HEK293 (cell line): ENCODE data around the gene ENOX2.

Experiments
- CTCF ChIA-PET: fragments of 350-600 bp; formaldehyde crosslinking; extraction: SDS; loops from one replicate; lab custom pipeline; 2021; ENCODE audit warnings: antibody characterized with exemption; lab: Yijun Ruan, JAX
- POLR2A ChIA-PET: fragments of 300-600 bp; formaldehyde crosslinking; extraction: SDS; loops from one replicate; lab custom pipeline; 2020; ENCODE audit warnings: antibody characterized with exemption, inconsistent platforms; lab: Yijun Ruan, JAX
- H3K27ac ChIP-seq: fragments of 200-500 bp; sonication (Bioruptor generic); 2 replicates; pipeline ENCODE4 v1.5.1; 2014; ENCODE audit warnings: low read depth, low read length, control low read depth, inconsistent platforms; ENCODE audit errors: extremely low read depth
- H3K36me3 ChIP-seq, 2 experiments: fragments of 200-500 bp in 1 of 2; sonication (Bioruptor generic) in 1 of 2; 1 replicate in 1 of 2; 2 replicates in 1 of 2; pipeline ENCODE4 v1.5.1; 2014 to 2017; ENCODE audit warnings: inconsistent platforms in 2 of 2, low read length in 2 of 2; ENCODE audit not compliant: control insufficient read depth in 2 of 2, insufficient read depth in 1 of 2
- H3K4me1 ChIP-seq: fragments of 200-500 bp; sonication (Bioruptor generic); 2 replicates; pipeline ENCODE4 v1.5.1; 2014; ENCODE audit warnings: mild to moderate bottlenecking, low read length, inconsistent platforms; ENCODE audit not compliant: control insufficient read depth, insufficient read depth
- H3K4me3 ChIP-seq: 2 replicates; pipeline ENCODE4 v1.5.1; 2011; ENCODE audit warnings: low read depth, mild to moderate bottlenecking, control low read depth, low read length, moderate library complexity
- H3K9me3 ChIP-seq: fragments of 200-500 bp; sonication (Bioruptor generic); 2 replicates; pipeline ENCODE4 v1.5.1; 2014; ENCODE audit warnings: low read depth, low read length, inconsistent platforms; ENCODE audit not compliant: control insufficient read depth, insufficient read depth
- KLF8 ChIP-seq: fragments of 450-650 bp; formaldehyde crosslinking; IDR thresholded peaks from 2 replicates; pipeline ENCODE4 v1.5.1; 2016; ENCODE audit warnings: missing biosample characterization, missing genetic modification characterization
- MZF1 ChIP-seq: fragments of 450-650 bp; formaldehyde crosslinking; IDR thresholded peaks from 2 replicates; pipeline ENCODE4 v1.5.1; 2017; ENCODE audit warnings: missing biosample characterization, missing genetic modification characterization, borderline replicate concordance
- PBX3 ChIP-seq: sonication (generic); formaldehyde crosslinking; IDR thresholded peaks from 2 replicates; pipeline ENCODE4 v1.8.1; 2022; ENCODE audit warnings: mild to moderate bottlenecking, moderate library complexity, missing genetic modification reagents
- PRDM6 ChIP-seq: fragments of 450-650 bp; formaldehyde crosslinking; IDR thresholded peaks from 2 replicates; pipeline ENCODE4 v1.5.1; 2017; ENCODE audit warnings: missing biosample characterization, missing genetic modification characterization
- RBAK ChIP-seq: fragments of 450-650 bp; formaldehyde crosslinking; IDR thresholded peaks from 2 replicates; pipeline ENCODE4 v1.5.1; 2016; ENCODE audit warnings: missing biosample characterization, missing genetic modification characterization
- SALL2 ChIP-seq: fragments of 450-650 bp; formaldehyde crosslinking; IDR thresholded peaks from 2 replicates; pipeline ENCODE4 v1.5.0; 2017; ENCODE audit warnings: missing biosample characterization, mild to moderate bottlenecking, missing genetic modification characterization, borderline replicate concordance
- YY1 ChIP-seq: fragments of 450-650 bp; formaldehyde crosslinking; IDR thresholded peaks from 2 replicates; pipeline ENCODE4 v1.5.1; 2018; ENCODE audit warnings: missing biosample characterization, missing genetic modification characterization
- ZBTB1 ChIP-seq: fragments of 450-650 bp; formaldehyde crosslinking; IDR thresholded peaks from 2 replicates; pipeline ENCODE4 v1.5.1; 2016; ENCODE audit warnings: missing biosample characterization, missing genetic modification characterization
- ZFP69B ChIP-seq: fragments of 450-650 bp; formaldehyde crosslinking; IDR thresholded peaks from 2 replicates; pipeline ENCODE4 v1.5.1; 2016; ENCODE audit warnings: missing biosample characterization, missing genetic modification characterization
- ZNF138 ChIP-seq: fragments of 450-650 bp; formaldehyde crosslinking; IDR thresholded peaks from 2 replicates; pipeline ENCODE4 v1.5.1; 2016; ENCODE audit warnings: missing biosample characterization, missing genetic modification characterization, borderline replicate concordance
- ZNF16 ChIP-seq: fragments of 450-650 bp; formaldehyde crosslinking; IDR thresholded peaks from 2 replicates; pipeline ENCODE4 v1.5.1; 2016; ENCODE audit warnings: low read depth, missing biosample characterization, missing genetic modification characterization
- ZNF202 ChIP-seq: fragments of 450-650 bp; formaldehyde crosslinking; IDR thresholded peaks from 2 replicates; pipeline ENCODE4 v1.5.1; 2016; ENCODE audit warnings: missing biosample characterization, missing genetic modification characterization, borderline replicate concordance
- ZNF211 ChIP-seq: fragments of 450-650 bp; formaldehyde crosslinking; IDR thresholded peaks from 2 replicates; pipeline ENCODE4 v1.5.1; 2016; ENCODE audit warnings: low read depth, missing biosample characterization, missing genetic modification characterization
- ZNF324 ChIP-seq: fragments of 450-650 bp; formaldehyde crosslinking; IDR thresholded peaks from 2 replicates; pipeline ENCODE4 v1.5.1; 2016; ENCODE audit warnings: missing biosample characterization, missing genetic modification characterization
- ZNF335 ChIP-seq: fragments of 450-650 bp; formaldehyde crosslinking; conservative IDR thresholded peaks from 2 replicates; pipeline ENCODE4 v1.5.1; 2016; ENCODE audit warnings: missing biosample characterization, missing genetic modification characterization
- ZNF501 ChIP-seq: fragments of 450-650 bp; formaldehyde crosslinking; IDR thresholded peaks from 2 replicates; pipeline ENCODE4 v1.5.1; 2016; ENCODE audit warnings: missing biosample characterization, missing genetic modification characterization
- ZNF521 ChIP-seq: fragments of 450-650 bp; formaldehyde crosslinking; IDR thresholded peaks from 2 replicates; pipeline ENCODE4 v1.5.1; 2017; ENCODE audit warnings: missing biosample characterization, mild to moderate bottlenecking, missing genetic modification characterization
- ZNF639 ChIP-seq: fragments of 450-650 bp; formaldehyde crosslinking; IDR thresholded peaks from 2 replicates; pipeline ENCODE4 v1.5.1; 2016; ENCODE audit warnings: missing biosample characterization, missing genetic modification characterization
- ZNF692 ChIP-seq: fragments of 450-650 bp; formaldehyde crosslinking; IDR thresholded peaks from 2 replicates; pipeline ENCODE4 v1.5.1; 2016; ENCODE audit warnings: missing biosample characterization, missing genetic modification characterization
- TF ChIP-seq, protein P1 (sequence below): fragments of 450-650 bp; formaldehyde crosslinking; IDR thresholded peaks from 2 replicates; pipeline ENCODE4 v1.5.1; 2016; ENCODE audit warnings: missing biosample characterization, missing genetic modification characterization
- TF ChIP-seq, protein P2 (sequence below): fragments of 450-650 bp; formaldehyde crosslinking; IDR thresholded peaks from 2 replicates; pipeline ENCODE4 v1.5.1; 2016; ENCODE audit warnings: missing biosample characterization, missing genetic modification characterization, low read depth

Gene ENOX2

DNA sequence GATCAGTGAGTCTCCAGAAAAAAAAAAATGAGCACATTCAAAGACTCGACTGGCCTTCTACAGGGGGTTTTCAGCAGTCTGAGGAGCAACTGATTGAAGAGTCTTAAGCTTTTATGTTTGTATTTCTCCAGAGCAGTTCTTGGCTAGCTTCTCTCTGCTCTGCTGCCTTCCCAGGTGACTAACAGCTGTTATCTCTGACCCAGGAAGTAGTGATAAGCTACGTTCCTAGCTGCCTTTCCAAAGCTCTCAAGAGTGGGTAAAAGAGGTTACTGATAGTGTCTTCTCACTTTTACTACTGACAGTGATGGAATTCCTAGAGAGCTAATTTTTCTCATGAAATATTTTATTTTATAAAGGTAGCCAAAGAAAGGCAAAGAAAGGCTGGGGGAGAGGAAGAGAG is 66.6 kb downstream of the ENOX2 start:
- Histone ChIP-seq H3K27ac (no peak overlapping the region), H3K36me3 (no peaks in the 10 kb centered on the region), H3K4me1 (0 out of 2 replicates have a peak, but pooled peaks cover 5% of the 10 kb centered on the region), H3K9me3 (no peaks in the 10 kb centered on the region), H3K4me3 (no peak overlapping the region)
- CTCF ChIA-PET, result interaction anchor here (0.6 to 0.7 kb wide), 2 partner anchors 29 to 968 kb away, joined by 3 to 4 read pairs; no protein-coding TSS in a partner anchor
- TF ChIP-seq ZNF324 (tag by site-specific recombination) (no peak), ZNF501 (no peak), YY1 (no peak), ZFP69B (tag by site-specific recombination) (no peak), RBAK (no peak), SALL2 (tag by site-specific recombination) (no peak), ZNF211 (no peak)
- POLR2A ChIA-PET, result interaction anchor here (0.5 to 0.8 kb wide), 2 partner anchors 36 to 66 kb away, joined by 4 to 6 read pairs; partner anchors contain the start of gene ENOX2

- Histone ChIP-seq H3K4me1 (0 out of 2 replicates have a peak, but pooled peaks cover 5% of the 10 kb centered on the region), H3K27ac (no peak overlapping the region), H3K9me3 (no peaks in the 10 kb centered on the region), H3K36me3 (no peaks in the 10 kb centered on the region), H3K4me3 (no peak overlapping the region)
- TF ChIP-seq ZNF335 (tag by site-specific recombination) (no peak), ZNF138 (tag by site-specific recombination) (no peak), PBX3 (no peak), ZBTB1 (tag by site-specific recombination) (no peak), KLF8 (tag by site-specific recombination) (no peak), ZNF692 (tag by site-specific recombination) (no peak), ZNF202 (tag by site-specific recombination) (no peak)
- TF ChIP-seq, protein P1, sequence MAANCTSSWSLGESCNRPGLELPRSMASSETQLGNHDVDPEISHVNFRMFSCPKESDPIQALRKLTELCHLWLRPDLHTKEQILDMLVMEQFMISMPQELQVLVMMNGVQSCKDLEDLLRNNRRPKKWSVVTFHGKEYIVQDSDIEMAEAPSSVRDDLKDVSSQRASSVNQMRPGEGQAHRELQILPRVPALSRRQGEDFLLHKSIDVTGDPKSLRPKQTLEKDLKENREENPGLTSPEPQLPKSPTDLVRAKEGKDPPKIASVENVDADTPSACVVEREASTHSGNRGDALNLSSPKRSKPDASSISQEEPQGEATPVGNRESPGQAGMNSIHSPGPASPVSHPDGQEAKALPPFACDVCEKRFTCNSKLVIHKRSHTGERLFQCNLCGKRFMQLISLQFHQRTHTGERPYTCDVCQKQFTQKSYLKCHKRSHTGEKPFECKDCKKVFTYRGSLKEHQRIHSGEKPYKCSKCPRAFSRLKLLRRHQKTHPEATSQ (tag by site-specific recombination), result no peak
- POLR2A ChIA-PET, result no interaction called here
- CTCF ChIA-PET, result interaction anchor here (0.7 kb wide), 2 partner anchors 653 to 1320 kb away, joined by 3 read pairs; no protein-coding TSS in a partner anchor
These were observed 68.2 kb downstream of the ENOX2 start for GRCh38 chrX:130834830-130835229.

- Histone ChIP-seq H3K4me3 (no peak overlapping the region), H3K4me1 (0 out of 2 replicates have a peak, but pooled peaks cover 5% of the 10 kb centered on the region), H3K9me3 (no peaks in the 10 kb centered on the region), H3K27ac (no peak overlapping the region), H3K36me3 (no peaks in the 10 kb centered on the region)
- POLR2A ChIA-PET, result no interaction called here
- CTCF ChIA-PET, result interaction anchor here (0.7 kb wide), 1 partner anchor 1319 kb away, joined by 3 read pairs; no protein-coding TSS in a partner anchor
- no peak for TF ChIP-seq YY1
- TF ChIP-seq, protein P2, sequence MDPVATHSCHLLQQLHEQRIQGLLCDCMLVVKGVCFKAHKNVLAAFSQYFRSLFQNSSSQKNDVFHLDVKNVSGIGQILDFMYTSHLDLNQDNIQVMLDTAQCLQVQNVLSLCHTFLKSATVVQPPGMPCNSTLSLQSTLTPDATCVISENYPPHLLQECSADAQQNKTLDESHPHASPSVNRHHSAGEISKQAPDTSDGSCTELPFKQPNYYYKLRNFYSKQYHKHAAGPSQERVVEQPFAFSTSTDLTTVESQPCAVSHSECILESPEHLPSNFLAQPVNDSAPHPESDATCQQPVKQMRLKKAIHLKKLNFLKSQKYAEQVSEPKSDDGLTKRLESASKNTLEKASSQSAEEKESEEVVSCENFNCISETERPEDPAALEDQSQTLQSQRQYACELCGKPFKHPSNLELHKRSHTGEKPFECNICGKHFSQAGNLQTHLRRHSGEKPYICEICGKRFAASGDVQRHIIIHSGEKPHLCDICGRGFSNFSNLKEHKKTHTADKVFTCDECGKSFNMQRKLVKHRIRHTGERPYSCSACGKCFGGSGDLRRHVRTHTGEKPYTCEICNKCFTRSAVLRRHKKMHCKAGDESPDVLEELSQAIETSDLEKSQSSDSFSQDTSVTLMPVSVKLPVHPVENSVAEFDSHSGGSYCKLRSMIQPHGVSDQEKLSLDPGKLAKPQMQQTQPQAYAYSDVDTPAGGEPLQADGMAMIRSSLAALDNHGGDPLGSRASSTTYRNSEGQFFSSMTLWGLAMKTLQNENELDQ (tag by site-specific recombination), result no peak
- no peak for TF ChIP-seq ZNF16 (tag by site-specific recombination)
- no peak for TF ChIP-seq ZNF639 (tag by site-specific recombination)
- peak; percentile 80; the same call in 1 of the 2 replicates for TF ChIP-seq MZF1
- 0 out of 2 replicates have a peak, but pooled peaks have one; percentile 31 for TF ChIP-seq PRDM6 (tag by site-specific recombination)
- no peak for TF ChIP-seq ZNF324 (tag by site-specific recombination)
- TF ChIP-seq ZNF521 (tag by site-specific recombination), result no peak
These were observed 68.9 kb downstream of the ENOX2 start for GRCh38 chrX:130834149-130834548.
